ENCODE measurements around the gene MYOM1.

DNA sequence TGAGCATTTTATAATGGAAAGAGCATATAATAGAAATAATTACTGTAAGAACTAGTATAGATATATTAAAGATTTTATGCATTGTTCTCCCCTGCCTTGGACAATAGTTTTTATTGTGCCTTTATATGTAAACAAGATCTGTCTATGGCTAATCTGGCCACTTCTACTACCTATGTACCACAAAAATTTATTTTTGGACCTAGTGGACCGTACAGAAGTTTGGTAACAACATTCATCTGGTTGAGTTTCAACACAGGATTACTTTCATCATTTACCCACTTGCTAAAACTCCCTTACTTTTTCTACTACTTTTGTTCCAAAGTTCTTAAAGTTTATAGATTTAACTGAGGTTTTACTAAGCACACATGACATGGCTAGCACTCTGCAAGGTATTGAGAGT, 13.2 kb upstream of the MYOM1 start:
- TF ChIP-seq, protein P1, sequence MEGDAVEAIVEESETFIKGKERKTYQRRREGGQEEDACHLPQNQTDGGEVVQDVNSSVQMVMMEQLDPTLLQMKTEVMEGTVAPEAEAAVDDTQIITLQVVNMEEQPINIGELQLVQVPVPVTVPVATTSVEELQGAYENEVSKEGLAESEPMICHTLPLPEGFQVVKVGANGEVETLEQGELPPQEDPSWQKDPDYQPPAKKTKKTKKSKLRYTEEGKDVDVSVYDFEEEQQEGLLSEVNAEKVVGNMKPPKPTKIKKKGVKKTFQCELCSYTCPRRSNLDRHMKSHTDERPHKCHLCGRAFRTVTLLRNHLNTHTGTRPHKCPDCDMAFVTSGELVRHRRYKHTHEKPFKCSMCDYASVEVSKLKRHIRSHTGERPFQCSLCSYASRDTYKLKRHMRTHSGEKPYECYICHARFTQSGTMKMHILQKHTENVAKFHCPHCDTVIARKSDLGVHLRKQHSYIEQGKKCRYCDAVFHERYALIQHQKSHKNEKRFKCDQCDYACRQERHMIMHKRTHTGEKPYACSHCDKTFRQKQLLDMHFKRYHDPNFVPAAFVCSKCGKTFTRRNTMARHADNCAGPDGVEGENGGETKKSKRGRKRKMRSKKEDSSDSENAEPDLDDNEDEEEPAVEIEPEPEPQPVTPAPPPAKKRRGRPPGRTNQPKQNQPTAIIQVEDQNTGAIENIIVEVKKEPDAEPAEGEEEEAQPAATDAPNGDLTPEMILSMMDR (IDR thresholded peaks at IDR 0.05), result no peak
- no peak for TF ChIP-seq ZFX (IDR thresholded peaks at IDR 0.05; ENCODE audit: borderline replicate concordance)
